ENCODE results near the gene ARHGAP15.

Gene ARHGAP15

DNA sequence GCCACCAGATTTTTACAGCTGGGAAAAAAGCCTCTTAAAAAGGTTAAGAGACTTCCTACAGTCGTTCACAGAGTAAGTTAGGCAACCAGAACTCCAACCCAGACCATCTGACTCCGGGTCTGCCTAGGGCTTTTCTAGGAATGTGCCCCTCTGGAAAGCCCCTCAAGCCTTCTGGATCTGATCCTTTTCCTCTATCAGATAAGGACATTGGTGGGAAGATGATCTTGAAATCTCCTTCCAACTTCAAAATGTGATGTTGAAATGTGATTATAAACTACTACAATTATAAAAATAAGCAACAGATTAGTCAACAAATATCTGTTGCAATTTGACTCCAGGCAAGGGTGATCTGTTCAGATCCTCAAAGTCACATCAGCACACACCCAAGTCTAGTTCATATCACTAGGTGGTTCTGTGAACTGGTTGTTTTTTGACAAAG, 270.4 kb downstream of the ARHGAP15 start:
- no peak overlapping the region for H3K4me3 ChIP-seq (ENCODE audit: low read depth, low read length)
- H3K9ac ChIP-seq (ENCODE audit: low read depth, low read length), result no peak overlapping the region
- H3K27ac ChIP-seq (ENCODE audit: low read depth, low read length), result no peak overlapping the region
- no peaks in the 10 kb centered on the region for H3K36me3 ChIP-seq (ENCODE audit: control insufficient read depth, insufficient read depth, low read length)
- no peaks in the 10 kb centered on the region for H3K9me3 ChIP-seq (ENCODE audit: control insufficient read depth, insufficient read depth, low read length)
- H3K4me1 ChIP-seq (ENCODE audit: control insufficient read depth, insufficient read depth, low read length), result 0 out of 2 replicates have a peak, but pooled peaks cover 4% of the 10 kb centered on the region
- no peaks in the 10 kb centered on the region for H3K27me3 ChIP-seq (ENCODE audit: control insufficient read depth, insufficient read depth, low read length)

DNA sequence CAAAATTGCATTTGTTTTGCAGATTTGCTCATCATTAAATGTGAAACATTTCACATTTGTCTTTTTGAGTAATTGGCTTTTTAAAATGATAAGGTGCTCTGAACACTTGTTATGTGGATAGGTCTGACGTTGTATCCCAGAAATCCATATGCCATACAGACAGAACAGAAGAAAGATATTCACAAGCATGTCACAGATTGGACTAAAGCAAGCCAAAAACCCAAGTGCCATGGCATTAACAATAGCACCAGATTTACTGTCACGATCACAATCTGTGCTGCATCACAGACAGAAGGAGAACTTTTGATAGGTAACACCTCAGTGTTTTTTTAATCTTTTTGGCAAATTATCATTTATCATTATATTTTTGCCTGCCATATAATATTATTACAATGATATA, 272.6 kb downstream of the ARHGAP15 start:
- Histone ChIP-seq H3K9me3 (ENCODE audit: control insufficient read depth, insufficient read depth, low read length) (no peaks in the 10 kb centered on the region), H3K9ac (ENCODE audit: low read depth, low read length) (no peak overlapping the region), H3K27me3 (ENCODE audit: control insufficient read depth, insufficient read depth, low read length) (no peaks in the 10 kb centered on the region), H3K36me3 (ENCODE audit: control insufficient read depth, insufficient read depth, low read length) (no peaks in the 10 kb centered on the region), H3K4me3 (ENCODE audit: low read depth, low read length) (no peak overlapping the region), H3K4me1 (ENCODE audit: control insufficient read depth, insufficient read depth, low read length) (0 out of 2 replicates have a peak, but pooled peaks cover 4% of the 10 kb centered on the region), H3K27ac (ENCODE audit: low read depth, low read length) (no peak overlapping the region)

- H3K9ac ChIP-seq (ENCODE audit: low read depth, low read length), result no peak overlapping the region
- H3K9me3 ChIP-seq (ENCODE audit: control insufficient read depth, insufficient read depth, low read length), result no peaks in the 10 kb centered on the region
- no peak overlapping the region for H3K27ac ChIP-seq (ENCODE audit: low read depth, low read length)
Observed at GRCh38 chr2:143402451-143402850, 273.2 kb downstream of the ARHGAP15 start.

DNA sequence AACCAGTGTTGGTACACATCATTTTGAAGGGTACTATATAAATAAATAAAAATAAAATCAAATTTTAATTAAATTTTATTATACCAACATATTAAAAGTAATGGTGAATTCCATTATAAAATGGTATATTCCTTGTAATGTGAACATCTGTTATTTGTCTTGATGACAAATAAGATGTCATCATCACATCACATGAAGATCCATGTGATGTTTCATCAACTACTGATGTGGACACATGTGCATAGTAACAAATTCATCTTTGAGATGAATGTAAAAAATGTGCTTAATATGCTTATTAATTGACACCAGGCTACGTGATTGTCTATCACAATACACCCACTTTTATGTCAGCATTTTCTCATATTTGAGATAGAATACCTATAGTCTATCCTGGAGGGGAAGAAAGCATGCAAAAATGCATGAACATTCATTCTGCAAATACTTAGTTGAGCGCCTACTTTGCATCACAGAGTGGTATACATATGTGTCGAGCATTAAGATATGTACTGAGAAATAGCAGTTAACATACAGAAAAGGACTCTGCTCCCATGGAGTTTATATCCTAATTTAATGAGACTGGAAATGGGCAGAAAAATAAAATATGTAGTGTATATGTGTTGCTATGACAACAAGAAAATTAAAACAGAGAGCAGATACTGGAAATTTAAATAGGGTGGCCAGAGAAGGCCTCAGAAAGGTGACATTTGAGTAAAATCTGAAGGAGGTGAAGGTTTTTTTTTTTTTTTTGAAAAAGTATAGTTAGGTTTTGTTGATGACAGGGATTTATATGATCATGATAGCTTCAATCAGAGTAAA, 281.1 kb downstream of the ARHGAP15 start:
- Histone ChIP-seq H3K4me1 (ENCODE audit: control insufficient read depth, insufficient read depth, low read length) (no peaks in the 10 kb centered on the region), H3K36me3 (ENCODE audit: control insufficient read depth, insufficient read depth, low read length) (no peaks in the 10 kb centered on the region), H3K27me3 (ENCODE audit: control insufficient read depth, insufficient read depth, low read length) (no peaks in the 10 kb centered on the region), H3K27ac (ENCODE audit: low read depth, low read length) (no peak overlapping the region), H3K4me3 (ENCODE audit: low read depth, low read length) (no peak overlapping the region), H3K9ac (ENCODE audit: low read depth, low read length) (no peak overlapping the region), H3K9me3 (ENCODE audit: control insufficient read depth, insufficient read depth, low read length) (no peaks in the 10 kb centered on the region)

More at GRCh38 chr2:143402451-143402850, 273.2 kb downstream of the ARHGAP15 start:
- Histone ChIP-seq H3K27me3 (ENCODE audit: control insufficient read depth, insufficient read depth, low read length) (no peaks in the 10 kb centered on the region), H3K4me3 (ENCODE audit: low read depth, low read length) (no peak overlapping the region), H3K36me3 (ENCODE audit: control insufficient read depth, insufficient read depth, low read length) (no peaks in the 10 kb centered on the region), H3K4me1 (ENCODE audit: control insufficient read depth, insufficient read depth, low read length) (0 out of 2 replicates have a peak, but pooled peaks cover 4% of the 10 kb centered on the region)

DNA sequence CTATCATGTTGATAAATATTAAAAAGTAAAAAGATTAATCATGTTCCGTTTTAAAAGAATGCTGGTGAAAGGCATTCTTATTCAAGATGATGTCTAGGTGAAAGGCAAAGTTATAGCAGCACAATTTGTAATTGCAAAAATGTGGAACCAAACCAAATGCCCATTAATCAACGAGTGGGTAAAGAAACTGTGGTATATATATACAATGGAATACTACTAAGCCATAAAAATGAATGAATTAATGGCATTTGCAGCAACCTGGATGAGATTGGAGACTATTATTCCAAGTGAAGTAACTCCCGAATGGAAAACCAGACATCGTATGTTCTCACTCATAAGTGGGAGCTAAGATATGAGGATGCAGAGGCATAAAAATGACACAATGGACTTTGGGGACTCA, 286.4 kb downstream of the ARHGAP15 start:
- Histone ChIP-seq H3K4me1 (ENCODE audit: control insufficient read depth, insufficient read depth, low read length) (no peaks in the 10 kb centered on the region), H3K36me3 (ENCODE audit: control insufficient read depth, insufficient read depth, low read length) (no peaks in the 10 kb centered on the region), H3K9ac (ENCODE audit: low read depth, low read length) (no peak overlapping the region), H3K4me3 (ENCODE audit: low read depth, low read length) (no peak overlapping the region), H3K9me3 (ENCODE audit: control insufficient read depth, insufficient read depth, low read length) (no peaks in the 10 kb centered on the region), H3K27ac (ENCODE audit: low read depth, low read length) (no peak overlapping the region), H3K27me3 (ENCODE audit: control insufficient read depth, insufficient read depth, low read length) (no peaks in the 10 kb centered on the region)

DNA sequence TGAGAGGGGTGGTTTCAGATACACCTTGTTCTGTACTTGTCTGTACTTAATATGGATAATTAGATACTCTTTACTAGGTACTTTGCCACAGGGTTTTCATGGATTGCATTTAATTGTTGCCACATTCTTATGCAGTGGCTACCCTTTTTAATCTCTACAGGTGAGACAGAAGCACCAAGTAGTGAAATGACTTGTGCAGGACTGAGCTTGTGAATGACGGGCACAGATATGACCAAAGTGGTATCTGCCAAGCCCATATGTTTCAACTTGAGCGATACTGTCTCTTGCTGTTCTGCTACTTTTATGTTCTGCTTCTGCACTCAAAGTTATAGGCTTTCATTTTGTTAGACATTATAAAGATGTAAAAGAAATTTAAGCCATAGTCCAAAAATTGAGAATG, 288.2 kb downstream of the ARHGAP15 start:
- Histone ChIP-seq H3K9me3 (ENCODE audit: control insufficient read depth, insufficient read depth, low read length) (no peaks in the 10 kb centered on the region), H3K9ac (ENCODE audit: low read depth, low read length) (no peak overlapping the region)

GRCh38 chr2:143420313-143420712, 291.1 kb downstream of the ARHGAP15 start:
- no peak overlapping the region for H3K27ac ChIP-seq (ENCODE audit: low read depth, low read length)
- H3K4me3 ChIP-seq (ENCODE audit: low read depth, low read length), result no peak overlapping the region
- H3K36me3 ChIP-seq (ENCODE audit: control insufficient read depth, insufficient read depth, low read length), result no peaks in the 10 kb centered on the region
- H3K9ac ChIP-seq (ENCODE audit: low read depth, low read length), result no peak overlapping the region
- H3K27me3 ChIP-seq (ENCODE audit: control insufficient read depth, insufficient read depth, low read length), result no peaks in the 10 kb centered on the region
- H3K9me3 ChIP-seq (ENCODE audit: control insufficient read depth, insufficient read depth, low read length), result no peaks in the 10 kb centered on the region
- no peaks in the 10 kb centered on the region for H3K4me1 ChIP-seq (ENCODE audit: control insufficient read depth, insufficient read depth, low read length)

More for the DNA sequence above, 288.2 kb downstream of the ARHGAP15 start:
- Histone ChIP-seq H3K27ac (ENCODE audit: low read depth, low read length) (no peak overlapping the region), H3K27me3 (ENCODE audit: control insufficient read depth, insufficient read depth, low read length) (no peaks in the 10 kb centered on the region), H3K4me1 (ENCODE audit: control insufficient read depth, insufficient read depth, low read length) (no peaks in the 10 kb centered on the region), H3K36me3 (ENCODE audit: control insufficient read depth, insufficient read depth, low read length) (no peaks in the 10 kb centered on the region), H3K4me3 (ENCODE audit: low read depth, low read length) (no peak overlapping the region)

- H3K36me3 ChIP-seq (ENCODE audit: control insufficient read depth, insufficient read depth, low read length), result no peaks in the 10 kb centered on the region
- H3K27me3 ChIP-seq (ENCODE audit: control insufficient read depth, insufficient read depth, low read length), result no peaks in the 10 kb centered on the region
- H3K4me3 ChIP-seq (ENCODE audit: low read depth, low read length), result no peak overlapping the region
- no peaks in the 10 kb centered on the region for H3K9me3 ChIP-seq (ENCODE audit: control insufficient read depth, insufficient read depth, low read length)
- no peak overlapping the region for H3K27ac ChIP-seq (ENCODE audit: low read depth, low read length)
- H3K4me1 ChIP-seq (ENCODE audit: control insufficient read depth, insufficient read depth, low read length), result no peaks in the 10 kb centered on the region
- no peak overlapping the region for H3K9ac ChIP-seq (ENCODE audit: low read depth, low read length)
Observed at GRCh38 chr2:143422681-143423080, 293.5 kb downstream of the ARHGAP15 start.

- H3K4me3 ChIP-seq (ENCODE audit: low read depth, low read length), result no peak overlapping the region
- no peak overlapping the region for H3K9ac ChIP-seq (ENCODE audit: low read depth, low read length)
- no peaks in the 10 kb centered on the region for H3K27me3 ChIP-seq (ENCODE audit: control insufficient read depth, insufficient read depth, low read length)
- H3K36me3 ChIP-seq (ENCODE audit: control insufficient read depth, insufficient read depth, low read length), result no peaks in the 10 kb centered on the region
- H3K9me3 ChIP-seq (ENCODE audit: control insufficient read depth, insufficient read depth, low read length), result no peaks in the 10 kb centered on the region
- no peaks in the 10 kb centered on the region for H3K4me1 ChIP-seq (ENCODE audit: control insufficient read depth, insufficient read depth, low read length)
- H3K27ac ChIP-seq (ENCODE audit: low read depth, low read length), result no peak overlapping the region
Observed at GRCh38 chr2:143425896-143426295, 296.7 kb downstream of the ARHGAP15 start.

- no peaks in the 10 kb centered on the region for H3K36me3 ChIP-seq (ENCODE audit: control insufficient read depth, insufficient read depth, low read length)
- no peak overlapping the region for H3K4me3 ChIP-seq (ENCODE audit: low read depth, low read length)
- H3K4me1 ChIP-seq (ENCODE audit: control insufficient read depth, insufficient read depth, low read length), result no peaks in the 10 kb centered on the region
- H3K27ac ChIP-seq (ENCODE audit: low read depth, low read length), result no peak overlapping the region
- no peaks in the 10 kb centered on the region for H3K27me3 ChIP-seq (ENCODE audit: control insufficient read depth, insufficient read depth, low read length)
- H3K9me3 ChIP-seq (ENCODE audit: control insufficient read depth, insufficient read depth, low read length), result no peaks in the 10 kb centered on the region
- H3K9ac ChIP-seq (ENCODE audit: low read depth, low read length), result no peak overlapping the region
Observed at GRCh38 chr2:143426296-143426695, 297.1 kb downstream of the ARHGAP15 start.

DNA sequence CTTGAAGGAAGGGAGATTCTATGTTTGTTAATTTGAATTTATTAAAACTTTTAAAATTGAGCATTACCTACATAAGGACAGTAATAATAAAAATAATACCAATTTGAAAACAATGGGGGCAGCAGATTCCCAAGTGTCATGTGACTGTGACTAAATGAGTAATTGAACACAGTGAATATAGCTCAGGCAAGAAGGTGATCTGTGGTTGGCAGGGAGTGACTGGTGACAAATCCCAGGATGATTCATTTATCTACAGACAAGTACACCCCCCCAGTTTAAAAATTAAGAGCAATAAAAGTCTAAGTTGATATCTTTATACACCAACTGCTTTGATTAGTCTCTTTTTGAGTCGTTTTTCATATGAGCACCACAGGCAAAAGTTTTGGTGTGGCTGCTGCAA, 299.5 kb downstream of the ARHGAP15 start:
- Histone ChIP-seq H3K27ac (ENCODE audit: low read depth, low read length) (no peak overlapping the region), H3K4me3 (ENCODE audit: low read depth, low read length) (no peak overlapping the region), H3K36me3 (ENCODE audit: control insufficient read depth, insufficient read depth, low read length) (no peaks in the 10 kb centered on the region), H3K9ac (ENCODE audit: low read depth, low read length) (no peak overlapping the region), H3K9me3 (ENCODE audit: control insufficient read depth, insufficient read depth, low read length) (no peaks in the 10 kb centered on the region), H3K27me3 (ENCODE audit: control insufficient read depth, insufficient read depth, low read length) (no peaks in the 10 kb centered on the region), H3K4me1 (ENCODE audit: control insufficient read depth, insufficient read depth, low read length) (no peaks in the 10 kb centered on the region)
